Heart left ventricle (tissue), 16 donors: ENCODE data around the gene RGS16. TPM values are rescaled to one million over a fixed set of nuclear protein-coding genes. Genes with fewer than 3 reads are reported as not detected.

Source experiments
- ATAC-seq, 4 donors: fragments of 200-7000 bp; cut with Tn5 transposase; one replicate each; pipeline ENCODE4 v1.9.1; 2020 to 2022; ENCODE audit warnings: moderate library complexity in 4 of 4, mild to moderate bottlenecking in 3 of 4, moderate number of reproducible peaks in 1 of 4
- DNase-seq, 5 donors: peaks; one replicate each; pipeline ENCODE4 v3.0.0-alpha.2; 2020
- H3K27ac ChIP-seq, 12 donors: fragments of 200-600 bp; sonication (generic) in 4 of 12; one replicate each; pipeline versions ENCODE4 v1.5.0 to v1.8.0; 2016 to 2022; ENCODE audit warnings: mild to moderate bottlenecking in 2 of 12
- H3K27me3 ChIP-seq, 9 donors: fragments of 200-600 bp; sonication (generic) in 2 of 9; one replicate each; pipeline versions ENCODE4 v1.5.1 to v1.8.0; 2016 to 2022; ENCODE audit warnings: mild to moderate bottlenecking in 3 of 9
- H3K36me3 ChIP-seq, 9 donors: fragments of 200-600 bp; sonication (generic) in 2 of 9; one replicate each; pipeline versions ENCODE4 v1.5.0 to v1.8.0; 2018 to 2022; ENCODE audit warnings: mild to moderate bottlenecking in 2 of 9
- H3K4me1 ChIP-seq, 12 donors: fragments of 200-600 bp; sonication (generic) in 4 of 12; one replicate each; pipeline versions ENCODE4 v1.5.0 to v1.8.0; 2016 to 2022; ENCODE audit warnings: mild to moderate bottlenecking in 3 of 12
- H3K4me3 ChIP-seq, 12 donors: fragments of 200-600 bp; sonication (generic) in 4 of 12; one replicate each; pipeline versions ENCODE4 v1.5.0 to v1.8.0; 2017 to 2022; ENCODE audit warnings: mild to moderate bottlenecking in 9 of 12, moderate library complexity in 4 of 12
- H3K9me3 ChIP-seq, 12 donors: fragments of 200-600 bp; sonication (generic) in 4 of 12; one replicate each; pipeline versions ENCODE4 v1.5.0 to v1.8.0; 2016 to 2022; ENCODE audit warnings: mild to moderate bottlenecking in 1 of 12
- CTCF ChIP-seq, 12 donors: fragments of 200-600 bp; sonication (generic) in 4 of 12; IDR thresholded peaks; one replicate each; pipeline versions ENCODE4 v1.5.0 to v1.8.0; 2018 to 2022; ENCODE audit warnings: antibody characterized with exemption in 12 of 12, mild to moderate bottlenecking in 5 of 12
- POLR2A ChIP-seq, 2 donors: fragments of 450-650 bp; IDR thresholded peaks; one replicate each; pipeline ENCODE4 v1.6.1; 2017; ENCODE audit warnings: antibody characterized with exemption in 2 of 2, mild to moderate bottlenecking in 2 of 2, moderate library complexity in 2 of 2
- WGBS, 4 donors: extraction: QIAGEN DNeasy Blood & Tissue Kit in 2 of 4; methylation state at CpG; one replicate each; pipeline versions ENCODE4 v1.1.5 to v1.1.7; 2013 to 2018; 5-methylcytosine and 5-hydroxymethylcytosine counted together
- intact Hi-C, 10 donors: fragments of 100-400 bp; cut with DNase I; formaldehyde crosslinking; loops; one replicate each; pipeline versions ENCODE4 v1.11.1 to v1.14.2; 2022
- polyA plus RNA-seq, 2 donors: library from polyadenylated mRNA; stranded (reverse); fragments of 200-250 nt; gene quantifications; one replicate each; pipeline ENCODE4 v1.2.3, GENCODE V29; 2013
- total RNA-seq, 9 donors: library from RNA; depleted of rRNA in 2 of 9; stranded (reverse); fragments of >200 nt in 2 of 9; fragmentation: NEBNext Ultra II Directional in 3 of 9; extraction: Animal tissue kit (Norgen Biotek cat#: 25700) in 3 of 9; gene quantifications; one replicate each; pipeline versions ENCODE4 v1.1.0 to v1.2.4, GENCODE V29; 2016 to 2023
- donor health status: ischemic (EF 13 %, LVEDD 7.1; RV severe dilation, severe dysfunction).
- donor health status: healthy with polysubstance abuse.
- donor health status: DM: no; HTN: yes; CAD: no.
- donor health status: DM: no; HTN: no; CAD: no.
- donor health status: ischemic (EF 25% LVEDD 6.9; RV normal size, moderate dysfunction).
- donor health status: ischemic (EF 25% LVEDD 5.7; RV mildly dilated, moderate dysfunction).
- donor health status: healthy.
- donor health status: DM: yes; HTN: yes; CAD: no.
- donor health status: ischemic (EF 35%, LVEDD 5.7; RV mildly dilated, moderate dysfunction).
- donor health status: nonischemic (EF 11% LVEDD 7.7; RV severe dilation, severe dysfunction).
- donor health status: DM: yes; HTN: yes; CAD: no.
- donor health status: PGD.
- donor health status: ischemic (EF 29% LVEDD 5.4; RV normal size, mild dysfunction).
- donor health status: nonischemic (EF 23%, LVEDD 6.1; RV moderate dilation, normal function).

Gene RGS16
- total and polyA plus RNA-seq, 11 donors: 0.75 to 9.3 (median 2.1) TPM

GRCh38 chr1:182644886-182645285 lies 40.7 kb upstream of the RGS16 start:
- H3K9me3 ChIP-seq: no peaks in the 10 kb centered on the region
- no peaks in the 10 kb centered on the region for H3K4me1 ChIP-seq
- no peaks in the 10 kb centered on the region for H3K36me3 ChIP-seq
- no peak for DNase-seq
- H3K27ac ChIP-seq: no peak overlapping the region
- ATAC-seq: no peak
- no peak overlapping the region for H3K4me3 ChIP-seq
- intact Hi-C loops: no loop called here
- WGBS, 4 donors: 65 to 76% (median 70%) methylated on average over 4 of the region's 4 CpGs
- TF ChIP-seq CTCF (IDR thresholded peaks at IDR 0.05): no peak
- TF ChIP-seq POLR2A (IDR thresholded peaks at IDR 0.05): no peak
- H3K27me3 ChIP-seq: no peaks in the 10 kb centered on the region

GRCh38 chr1:182643699-182644098 lies 39.5 kb upstream of the RGS16 start:
- intact Hi-C loops: no loop called here
- Histone ChIP-seq H3K4me1 (no peaks in the 10 kb centered on the region), H3K27ac (no peak overlapping the region), H3K27me3 (no peaks in the 10 kb centered on the region), H3K36me3 (no peaks in the 10 kb centered on the region), H3K4me3 (no peak overlapping the region), H3K9me3 (no peaks in the 10 kb centered on the region)
- no peak for ATAC-seq
- no peak for DNase-seq
- TF ChIP-seq CTCF (IDR thresholded peaks at IDR 0.05) (no peak), POLR2A (IDR thresholded peaks at IDR 0.05) (no peak)
- 93 to 99% (median 94%) methylated on average over 3 of the region's 3 CpGs for WGBS, 4 donors

GRCh38 chr1:182642461-182642860 lies 38.3 kb upstream of the RGS16 start:
- no peak for DNase-seq
- intact Hi-C loops: no loop called here
- Histone ChIP-seq H3K4me3 (no peak overlapping the region), H3K27me3 (no peaks in the 10 kb centered on the region), H3K36me3 (no peaks in the 10 kb centered on the region), H3K4me1 (no peaks in the 10 kb centered on the region), H3K27ac (no peak overlapping the region), H3K9me3 (no peaks in the 10 kb centered on the region)
- TF ChIP-seq CTCF (IDR thresholded peaks at IDR 0.05) (no peak), POLR2A (IDR thresholded peaks at IDR 0.05) (no peak)
- 96 to 98% (median 97%) methylated on average over 8 of the region's 8 CpGs for WGBS, 4 donors
- ATAC-seq: no peak

GRCh38 chr1:182641561-182641960 lies 37.4 kb upstream of the RGS16 start:
- Histone ChIP-seq H3K27me3 (no peaks in the 10 kb centered on the region), H3K36me3 (no peaks in the 10 kb centered on the region), H3K27ac (no peak overlapping the region), H3K9me3 (no peaks in the 10 kb centered on the region), H3K4me1 (no peaks in the 10 kb centered on the region), H3K4me3 (no peak overlapping the region)
- intact Hi-C loops: no loop called here
- TF ChIP-seq POLR2A (IDR thresholded peaks at IDR 0.05) (no peak), CTCF (IDR thresholded peaks at IDR 0.05) (no peak)
- WGBS, 4 donors: 95 to 98% (median 96%) methylated on average over 5 of the region's 5 CpGs
- DNase-seq (no peak), ATAC-seq (no peak)
